Bone marrow (tissue), 2 donors: ENCODE measurements around the gene CLSTN2.

Experiments used
- DNase-seq, 2 donors: peaks; one replicate each; lab custom pipeline; 2025; lab: John Stamatoyannopoulos, UW

Gene CLSTN2

GRCh38 chr3:139935016-139935865 lies at the start of gene CLSTN2:
Gene CLSTN2 (plus strand): TSS chr3:139935185.
- no peak for DNase-seq

GRCh38 chr3:139887431-139887830 lies 47.6 kb upstream of the CLSTN2 start:
- DNase-seq, result no peak

GRCh38 chr3:139888561-139889140 lies 46.3 kb upstream of the CLSTN2 start:
- DNase-seq, result no peak

GRCh38 chr3:139893267-139893962 lies 41.6 kb upstream of the CLSTN2 start:
- no peak for DNase-seq

GRCh38 chr3:139893963-139894642 lies 40.9 kb upstream of the CLSTN2 start:
- no peak for DNase-seq

- DNase-seq, result no peak
Observed at GRCh38 chr3:139894643-139894989, 40.4 kb upstream of the CLSTN2 start.

GRCh38 chr3:139897759-139898158 lies 37.2 kb upstream of the CLSTN2 start:
- no peak for DNase-seq

- DNase-seq, result no peak
Observed at GRCh38 chr3:139906418-139906817, 28.6 kb upstream of the CLSTN2 start.

- DNase-seq, result no peak
Observed at GRCh38 chr3:139909811-139910210, 25.2 kb upstream of the CLSTN2 start.

GRCh38 chr3:139916271-139916670 lies 18.7 kb upstream of the CLSTN2 start:
- no peak for DNase-seq

GRCh38 chr3:139917226-139917785 lies 17.7 kb upstream of the CLSTN2 start:
- no peak for DNase-seq

GRCh38 chr3:139928708-139929505 lies 6.1 kb upstream of the CLSTN2 start:
- no peak for DNase-seq

- DNase-seq, result no peak
Observed at GRCh38 chr3:139930211-139930610, 4.8 kb upstream of the CLSTN2 start.

- DNase-seq, result no peak
Observed at GRCh38 chr3:139933766-139934165, 1.2 kb upstream of the CLSTN2 start.

- no peak for DNase-seq
Observed at GRCh38 chr3:139934613-139935015, 371 bp upstream of the CLSTN2 start.

GRCh38 chr3:139935866-139936817 lies 1.2 kb downstream of the CLSTN2 start:
- DNase-seq, result no peak

- DNase-seq, result no peak
Observed at GRCh38 chr3:139937674-139938279, 2.8 kb downstream of the CLSTN2 start.

- no peak for DNase-seq
Observed at GRCh38 chr3:139939681-139940190, 4.8 kb downstream of the CLSTN2 start.

- no peak for DNase-seq
Observed at GRCh38 chr3:139940622-139941021, 5.6 kb downstream of the CLSTN2 start.

- no peak for DNase-seq
Observed at GRCh38 chr3:139941580-139941979, 6.6 kb downstream of the CLSTN2 start.
